WTC11 (cell line): ENCODE measurements around the gene ARAP3. TPM values are rescaled to one million over a fixed set of nuclear protein-coding genes. Genes with fewer than 3 reads are reported as not detected.
A peak's percentile ranks its signal among the peaks of the same experiment; 100 is the strongest.

Experiments used
- ATAC-seq: fragments of 200-7000 bp; cut with Tn5 transposase; 2 replicates; pipeline ENCODE4 v1.10.0; 2021; ENCODE audit warnings: mild to moderate bottlenecking, moderate library complexity
- CTCF ChIA-PET: fragments of 300-600 bp; sonication (Branson Sonifier 250); formaldehyde crosslinking; loops from one replicate; lab custom pipeline; 2021; ENCODE audit warnings: antibody characterized with exemption; lab: Charles Lee
- POLR2A ChIA-PET: fragments of 350-600 bp; sonication (Branson Sonifier 250); formaldehyde crosslinking; loops from one replicate; lab custom pipeline; 2021; ENCODE audit warnings: antibody characterized with exemption; lab: Charles Lee
- DNase-seq: peaks from one replicate; pipeline ENCODE4 v3.0.0; 2021; ENCODE audit warnings: low spot score
- H3K27ac Mint-ChIP-seq: 2 replicates; pipeline ENCODE4 v1.8.0; 2021; ENCODE audit warnings: mixed read lengths
- H3K27me3 Mint-ChIP-seq: 2 replicates; pipeline ENCODE4 v1.8.0; 2021; ENCODE audit warnings: low read depth, mild to moderate bottlenecking, moderate library complexity, mixed read lengths
- H3K36me3 Mint-ChIP-seq: 2 replicates; pipeline ENCODE4 v1.8.0; 2021; ENCODE audit warnings: mixed read lengths
- H3K4me1 Mint-ChIP-seq: 2 replicates; pipeline ENCODE4 v1.8.0; 2022; ENCODE audit warnings: mixed read lengths
- H3K4me3 Mint-ChIP-seq: 2 replicates; pipeline ENCODE4 v1.8.0; 2021; ENCODE audit warnings: mild to moderate bottlenecking, moderate library complexity, mixed read lengths
- H3K9me3 Mint-ChIP-seq: 2 replicates; pipeline ENCODE4 v1.8.0; 2021; ENCODE audit warnings: mixed read lengths
- E2F1 ChIP-seq: sonication (generic); formaldehyde crosslinking; IDR thresholded peaks from 2 replicates; pipeline ENCODE4 v1.8.0; 2022; ENCODE audit warnings: mild to moderate bottlenecking, missing genetic modification reagents
- ELF4 ChIP-seq: sonication (generic); formaldehyde crosslinking; IDR thresholded peaks from 2 replicates; pipeline ENCODE4 v1.8.1; 2022; ENCODE audit warnings: low read depth, mild to moderate bottlenecking, moderate library complexity, missing genetic modification reagents
- FOXK1 ChIP-seq: sonication (generic); formaldehyde crosslinking; IDR thresholded peaks from 2 replicates; pipeline ENCODE4 v1.8.0; 2022; ENCODE audit warnings: mild to moderate bottlenecking, moderate library complexity, missing genetic modification reagents
- GTF2I ChIP-seq: fragments of 250-450 bp; sonication (Bioruptor Pico); conservative IDR thresholded peaks from 2 replicates; pipeline ENCODE4 v1.4.0; 2021; ENCODE audit warnings: mild to moderate bottlenecking
- JUN ChIP-seq: sonication (generic); formaldehyde crosslinking; IDR thresholded peaks from 2 replicates; pipeline ENCODE4 v1.8.0; 2023; ENCODE audit warnings: mild to moderate bottlenecking, missing genetic modification reagents
- NFE2L1 ChIP-seq: sonication (generic); formaldehyde crosslinking; IDR thresholded peaks from 2 replicates; pipeline ENCODE4 v1.8.1; 2023; ENCODE audit warnings: missing genetic modification reagents
- NR1H2 ChIP-seq: sonication (generic); formaldehyde crosslinking; IDR thresholded peaks from 2 replicates; pipeline ENCODE4 v1.9.0; 2021; ENCODE audit warnings: mild to moderate bottlenecking, moderate library complexity, missing genetic modification reagents
- PRDM15 ChIP-seq: sonication (generic); formaldehyde crosslinking; IDR thresholded peaks from 2 replicates; pipeline ENCODE4 v1.8.0; 2022; ENCODE audit warnings: missing genetic modification reagents
- PRRX2 ChIP-seq: fragments of 250-450 bp; sonication (Bioruptor Pico); IDR thresholded peaks from 2 replicates; pipeline ENCODE4 v1.8.0; 2021; ENCODE audit warnings: mild to moderate bottlenecking
- SP1 ChIP-seq: sonication (generic); formaldehyde crosslinking; conservative IDR thresholded peaks from 2 replicates; pipeline ENCODE4 v1.8.1; 2022; ENCODE audit warnings: missing genetic modification reagents
- ZBTB43 ChIP-seq: sonication (generic); formaldehyde crosslinking; IDR thresholded peaks from 2 replicates; pipeline ENCODE4 v1.8.1; 2023; ENCODE audit warnings: mild to moderate bottlenecking, missing genetic modification reagents
- ZMAT4 ChIP-seq: fragments of 250-450 bp; sonication (Bioruptor Pico); IDR thresholded peaks from 2 replicates; pipeline ENCODE4 v1.9.0; 2021; ENCODE audit warnings: mild to moderate bottlenecking
- ZNF232 ChIP-seq: sonication (generic); formaldehyde crosslinking; IDR thresholded peaks from 2 replicates; pipeline ENCODE4 v1.8.0; 2022; ENCODE audit warnings: mild to moderate bottlenecking, missing genetic modification reagents
- ZNF281 ChIP-seq: sonication (generic); formaldehyde crosslinking; IDR thresholded peaks from 2 replicates; pipeline ENCODE4 v1.8.0; 2023; ENCODE audit warnings: mild to moderate bottlenecking, missing genetic modification reagents
- ZNF396 ChIP-seq: fragments of 250-450 bp; sonication (Bioruptor Pico); IDR thresholded peaks from 2 replicates; pipeline ENCODE4 v1.8.0; 2021; ENCODE audit warnings: mild to moderate bottlenecking, moderate library complexity, borderline replicate concordance
- ZNF416 ChIP-seq: fragments of 250-450 bp; sonication (Bioruptor Pico); IDR thresholded peaks from 2 replicates; pipeline ENCODE4 v1.9.0; 2021; ENCODE audit warnings: mild to moderate bottlenecking, inconsistent platforms
- ZNF423 ChIP-seq: fragments of 250-450 bp; sonication (Bioruptor Pico); IDR thresholded peaks from 2 replicates; pipeline ENCODE4 v2.1.2; 2022; ENCODE audit warnings: mild to moderate bottlenecking, moderate library complexity
- ZNF671 ChIP-seq: fragments of 250-450 bp; sonication (Bioruptor Pico); IDR thresholded peaks from 2 replicates; pipeline ENCODE4 v1.8.0; 2021; ENCODE audit warnings: mild to moderate bottlenecking
- total RNA-seq: library from RNA; stranded (reverse); gene quantifications from 3 replicates; pipeline ENCODE4 v1.2.3, GENCODE V29; 2021

ARAP3 gene
- total RNA-seq, 1 experiment from 2014 or later: 60.4 TPM

- Mint-ChIP-seq H3K36me3 (peaks cover 11% of the 10 kb centered on the region), H3K27ac (peak overlapping the region; percentile 97), H3K9me3 (no peaks in the 10 kb centered on the region), H3K4me3 (peak overlapping the region; percentile 95), H3K4me1 (peaks cover 43% of the 10 kb centered on the region), H3K27me3 (no peaks in the 10 kb centered on the region; the same call in 1 of the 2 replicates)
- CTCF ChIA-PET: interaction anchor here (1.0 to 2.7 kb wide), 4 partner anchors 20 to 50 kb away, joined by 3 to 18 read pairs (median 9); partner anchors contain the start of genes FCHSD1 and RELL2
- no peak for DNase-seq
- POLR2A ChIA-PET: interaction anchor here (0.6 to 3.1 kb wide), 2 partner anchors 19 to 1964 kb away, joined by 3 to 36 read pairs; partner anchors contain the start of genes HDAC3 and RELL2
- no peak for ATAC-seq
- TF ChIP-seq NFE2L1 (CRISPR knock-in tag): no peak
- TF ChIP-seq JUN (CRISPR knock-in tag): no peak
- TF ChIP-seq GTF2I (CRISPR knock-in tag): no peak
- no peak for TF ChIP-seq E2F1
- no peak for TF ChIP-seq NR1H2 (CRISPR knock-in tag)
- no peak for TF ChIP-seq SP1 (CRISPR knock-in tag)
- TF ChIP-seq ZNF396 (CRISPR knock-in tag): no peak
- no peak for TF ChIP-seq ZNF232 (CRISPR knock-in tag)
- no peak for TF ChIP-seq ZMAT4 (CRISPR knock-in tag)
- TF ChIP-seq FOXK1 (CRISPR knock-in tag): no peak
- TF ChIP-seq ZNF416 (CRISPR knock-in tag): no peak
- no peak for TF ChIP-seq ELF4 (CRISPR knock-in tag)
- no peak for TF ChIP-seq PRRX2
- no peak for TF ChIP-seq ZNF281 (CRISPR knock-in tag)
- TF ChIP-seq ZNF671 (CRISPR knock-in tag): no peak
- TF ChIP-seq ZNF423 (CRISPR knock-in tag): no peak
- no peak for TF ChIP-seq PRDM15
Observed at GRCh38 chr5:141617682-141618029, 64.4 kb downstream of the ARAP3 start.

- Mint-ChIP-seq H3K36me3 (peaks cover 11% of the 10 kb centered on the region), H3K9me3 (no peaks in the 10 kb centered on the region), H3K4me3 (peak overlapping the region; percentile 95), H3K27me3 (no peaks in the 10 kb centered on the region; the same call in 1 of the 2 replicates), H3K4me1 (peaks cover 46% of the 10 kb centered on the region), H3K27ac (peak overlapping the region; percentile 52)
- DNase-seq: no peak
- ChIA-PET CTCF (interaction anchor here (0.7 to 2.7 kb wide), 7 partner anchors 10 to 209 kb away, joined by 3 to 18 read pairs (median 7); partner anchors contain the start of genes FCHSD1, PCDHGB6 and RELL2), POLR2A (no interaction called here)
- TF ChIP-seq ZBTB43: no peak
- no peak for ATAC-seq
Observed at GRCh38 chr5:141617128-141617527, 64.9 kb downstream of the ARAP3 start.
